WTC11 (cell line): ENCODE results near the gene PDE8A. TPM values are rescaled to one million over a fixed set of nuclear protein-coding genes. Genes with fewer than 3 reads are reported as not detected.

Source experiments
- ATAC-seq: fragments of 200-7000 bp; cut with Tn5 transposase; 2 replicates; pipeline ENCODE4 v1.10.0; 2021; ENCODE audit warnings: mild to moderate bottlenecking, moderate library complexity
- CTCF ChIA-PET: fragments of 300-600 bp; sonication (Branson Sonifier 250); formaldehyde crosslinking; loops from one replicate; lab custom pipeline; 2021; ENCODE audit warnings: antibody characterized with exemption; lab: Charles Lee
- POLR2A ChIA-PET: fragments of 350-600 bp; sonication (Branson Sonifier 250); formaldehyde crosslinking; loops from one replicate; lab custom pipeline; 2021; ENCODE audit warnings: antibody characterized with exemption; lab: Charles Lee
- DNase-seq: peaks from one replicate; pipeline ENCODE4 v3.0.0; 2021; ENCODE audit warnings: low spot score
- H3K27ac Mint-ChIP-seq: 2 replicates; pipeline ENCODE4 v1.8.0; 2021; ENCODE audit warnings: mixed read lengths
- H3K27me3 Mint-ChIP-seq: 2 replicates; pipeline ENCODE4 v1.8.0; 2021; ENCODE audit warnings: low read depth, mild to moderate bottlenecking, moderate library complexity, mixed read lengths
- H3K36me3 Mint-ChIP-seq: 2 replicates; pipeline ENCODE4 v1.8.0; 2021; ENCODE audit warnings: mixed read lengths
- H3K4me1 Mint-ChIP-seq: 2 replicates; pipeline ENCODE4 v1.8.0; 2022; ENCODE audit warnings: mixed read lengths
- H3K4me3 Mint-ChIP-seq: 2 replicates; pipeline ENCODE4 v1.8.0; 2021; ENCODE audit warnings: mild to moderate bottlenecking, moderate library complexity, mixed read lengths
- H3K9me3 Mint-ChIP-seq: 2 replicates; pipeline ENCODE4 v1.8.0; 2021; ENCODE audit warnings: mixed read lengths
- CBFB ChIP-seq: sonication (generic); formaldehyde crosslinking; IDR thresholded peaks from 2 replicates; pipeline ENCODE4 v1.8.1; 2022; ENCODE audit warnings: mild to moderate bottlenecking, low read depth, missing genetic modification reagents
- CREB1 ChIP-seq: sonication (generic); formaldehyde crosslinking; IDR thresholded peaks from 2 replicates; pipeline ENCODE4 v1.8.0; 2023; ENCODE audit warnings: mild to moderate bottlenecking, missing genetic modification reagents
- ESRRA ChIP-seq: sonication (generic); formaldehyde crosslinking; IDR thresholded peaks from 2 replicates; pipeline ENCODE4 v1.8.1; 2022; ENCODE audit warnings: mild to moderate bottlenecking, missing genetic modification reagents, borderline replicate concordance
- NR2C2 ChIP-seq: sonication (generic); formaldehyde crosslinking; IDR thresholded peaks from 2 replicates; pipeline ENCODE4 v1.8.0; 2022; ENCODE audit warnings: mild to moderate bottlenecking, missing genetic modification reagents
- NR3C1 ChIP-seq: sonication (generic); formaldehyde crosslinking; conservative IDR thresholded peaks from 2 replicates; pipeline ENCODE4 v1.8.1; 2023; ENCODE audit warnings: low read depth, mild to moderate bottlenecking, missing genetic modification reagents
- RELA ChIP-seq: sonication (generic); formaldehyde crosslinking; IDR thresholded peaks from 2 replicates; pipeline ENCODE4 v1.8.1; 2022; ENCODE audit warnings: missing genetic modification reagents, mild to moderate bottlenecking, borderline replicate concordance
- TCF7 ChIP-seq: sonication (generic); formaldehyde crosslinking; IDR thresholded peaks from 2 replicates; pipeline ENCODE4 v1.8.0; 2022; ENCODE audit warnings: mild to moderate bottlenecking, low read depth, missing genetic modification reagents, moderate library complexity
- TEAD4 ChIP-seq: sonication (generic); formaldehyde crosslinking; IDR thresholded peaks from 2 replicates; pipeline ENCODE4 v1.8.0; 2022; ENCODE audit warnings: mild to moderate bottlenecking, missing genetic modification reagents
- TP53 ChIP-seq: sonication (generic); formaldehyde crosslinking; IDR thresholded peaks from 2 replicates; pipeline ENCODE4 v1.8.1; 2023; ENCODE audit warnings: mild to moderate bottlenecking, missing genetic modification reagents
- ZBTB21 ChIP-seq: sonication (generic); formaldehyde crosslinking; IDR thresholded peaks from 2 replicates; pipeline ENCODE4 v1.8.1; 2023; ENCODE audit warnings: mild to moderate bottlenecking, missing genetic modification reagents, borderline replicate concordance
- ZNF138 ChIP-seq: sonication (generic); formaldehyde crosslinking; conservative IDR thresholded peaks from 2 replicates; pipeline ENCODE4 v1.8.1; 2022; ENCODE audit warnings: mild to moderate bottlenecking, moderate library complexity, missing genetic modification reagents
- ZNF232 ChIP-seq: sonication (generic); formaldehyde crosslinking; IDR thresholded peaks from 2 replicates; pipeline ENCODE4 v1.8.0; 2022; ENCODE audit warnings: mild to moderate bottlenecking, missing genetic modification reagents
- ZNF263 ChIP-seq: sonication (generic); formaldehyde crosslinking; IDR thresholded peaks from 2 replicates; pipeline ENCODE4 v1.8.1; 2022; ENCODE audit warnings: low read depth, mild to moderate bottlenecking, moderate library complexity, missing genetic modification reagents
- ZNF416 ChIP-seq: fragments of 250-450 bp; sonication (Bioruptor Pico); IDR thresholded peaks from 2 replicates; pipeline ENCODE4 v1.9.0; 2021; ENCODE audit warnings: mild to moderate bottlenecking, inconsistent platforms
- ZNF671 ChIP-seq: fragments of 250-450 bp; sonication (Bioruptor Pico); IDR thresholded peaks from 2 replicates; pipeline ENCODE4 v1.8.0; 2021; ENCODE audit warnings: mild to moderate bottlenecking
- total RNA-seq: library from RNA; stranded (reverse); gene quantifications from 3 replicates; pipeline ENCODE4 v1.2.3, GENCODE V29; 2021
- TF ChIP-seq, protein P1 (sequence below): sonication (generic); formaldehyde crosslinking; IDR thresholded peaks from 2 replicates; pipeline ENCODE4 v1.8.0; 2022; ENCODE audit warnings: mild to moderate bottlenecking, missing genetic modification reagents
- TF ChIP-seq, protein P2 (sequence below): sonication (generic); formaldehyde crosslinking; IDR thresholded peaks from 2 replicates; pipeline ENCODE4 v1.8.1; 2023; ENCODE audit warnings: mild to moderate bottlenecking, moderate library complexity, missing genetic modification reagents
- TF ChIP-seq, protein P3 (sequence below): sonication (generic); formaldehyde crosslinking; IDR thresholded peaks from 2 replicates; pipeline ENCODE4 v1.8.1; 2022; ENCODE audit warnings: missing genetic modification reagents, borderline replicate concordance
- TF ChIP-seq, protein P4 (sequence below): sonication (generic); formaldehyde crosslinking; IDR thresholded peaks from 2 replicates; pipeline ENCODE4 v1.8.1; 2023; ENCODE audit warnings: mild to moderate bottlenecking, missing genetic modification reagents, moderate library complexity
- TF ChIP-seq, protein P5 (sequence below): sonication (generic); formaldehyde crosslinking; IDR thresholded peaks from 2 replicates; pipeline ENCODE4 v1.8.1; 2023; ENCODE audit warnings: mild to moderate bottlenecking, missing genetic modification reagents, moderate library complexity
- TF ChIP-seq, protein P6 (sequence below): sonication (generic); formaldehyde crosslinking; IDR thresholded peaks from 2 replicates; pipeline ENCODE4 v1.8.1; 2022; ENCODE audit warnings: low read depth, missing genetic modification reagents, borderline replicate concordance
- TF ChIP-seq, protein P7 (sequence below): fragments of 250-450 bp; sonication (Bioruptor Pico); IDR thresholded peaks from 2 replicates; pipeline ENCODE4 v1.9.0; 2021; ENCODE audit warnings: mild to moderate bottlenecking
- TF ChIP-seq, protein P8 (sequence below): sonication (generic); formaldehyde crosslinking; IDR thresholded peaks from 2 replicates; pipeline ENCODE4 v1.8.1; 2023; ENCODE audit warnings: mild to moderate bottlenecking, missing genetic modification reagents

PDE8A gene
- total RNA-seq, 1 experiment from 2014 or later: 13.9 TPM

DNA sequence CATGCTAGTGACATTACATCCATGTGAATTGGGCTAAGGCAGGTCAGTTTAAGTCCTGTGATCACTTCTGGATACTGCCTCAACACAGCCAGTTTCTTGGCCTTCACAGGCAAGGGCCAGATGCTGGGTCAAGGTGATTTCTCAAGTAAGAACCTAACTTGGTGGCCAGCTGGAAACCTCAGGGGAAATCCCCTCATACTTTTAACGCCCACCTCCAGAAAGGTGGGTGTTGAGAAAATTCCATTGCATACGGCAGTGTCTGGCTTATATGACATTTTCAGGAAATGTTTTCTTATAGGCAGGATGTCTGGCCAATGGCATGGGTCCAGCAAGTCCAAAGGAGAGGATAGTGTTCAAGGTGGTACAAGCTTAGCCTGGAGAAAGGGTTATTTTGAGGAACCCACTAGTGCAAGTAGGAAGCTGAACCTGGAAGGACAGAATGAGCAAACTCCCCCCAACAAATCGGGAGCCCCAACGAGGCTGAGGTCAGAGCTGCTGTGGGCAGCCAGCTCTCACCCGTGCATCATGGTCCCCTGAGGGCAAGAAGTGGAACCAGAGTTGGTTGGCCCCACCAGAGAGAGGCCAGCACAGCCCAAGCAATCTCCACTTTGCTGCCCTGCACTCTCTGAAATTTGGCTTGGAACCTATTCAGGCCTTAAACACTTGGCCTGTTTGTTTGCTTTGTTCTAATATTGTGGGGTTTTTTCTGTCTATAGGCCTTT is 135.4 kb downstream of the PDE8A start:
- POLR2A ChIA-PET: no interaction called here
- TF ChIP-seq, protein P1, sequence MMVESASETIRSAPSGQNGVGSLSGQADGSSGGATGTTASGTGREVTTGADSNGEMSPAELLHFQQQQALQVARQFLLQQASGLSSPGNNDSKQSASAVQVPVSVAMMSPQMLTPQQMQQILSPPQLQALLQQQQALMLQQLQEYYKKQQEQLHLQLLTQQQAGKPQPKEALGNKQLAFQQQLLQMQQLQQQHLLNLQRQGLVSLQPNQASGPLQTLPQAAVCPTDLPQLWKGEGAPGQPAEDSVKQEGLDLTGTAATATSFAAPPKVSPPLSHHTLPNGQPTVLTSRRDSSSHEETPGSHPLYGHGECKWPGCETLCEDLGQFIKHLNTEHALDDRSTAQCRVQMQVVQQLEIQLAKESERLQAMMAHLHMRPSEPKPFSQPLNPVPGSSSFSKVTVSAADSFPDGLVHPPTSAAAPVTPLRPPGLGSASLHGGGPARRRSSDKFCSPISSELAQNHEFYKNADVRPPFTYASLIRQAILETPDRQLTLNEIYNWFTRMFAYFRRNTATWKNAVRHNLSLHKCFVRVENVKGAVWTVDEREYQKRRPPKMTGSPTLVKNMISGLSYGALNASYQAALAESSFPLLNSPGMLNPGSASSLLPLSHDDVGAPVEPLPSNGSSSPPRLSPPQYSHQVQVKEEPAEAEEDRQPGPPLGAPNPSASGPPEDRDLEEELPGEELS (CRISPR knock-in tag): no peak
- TF ChIP-seq, protein P2, sequence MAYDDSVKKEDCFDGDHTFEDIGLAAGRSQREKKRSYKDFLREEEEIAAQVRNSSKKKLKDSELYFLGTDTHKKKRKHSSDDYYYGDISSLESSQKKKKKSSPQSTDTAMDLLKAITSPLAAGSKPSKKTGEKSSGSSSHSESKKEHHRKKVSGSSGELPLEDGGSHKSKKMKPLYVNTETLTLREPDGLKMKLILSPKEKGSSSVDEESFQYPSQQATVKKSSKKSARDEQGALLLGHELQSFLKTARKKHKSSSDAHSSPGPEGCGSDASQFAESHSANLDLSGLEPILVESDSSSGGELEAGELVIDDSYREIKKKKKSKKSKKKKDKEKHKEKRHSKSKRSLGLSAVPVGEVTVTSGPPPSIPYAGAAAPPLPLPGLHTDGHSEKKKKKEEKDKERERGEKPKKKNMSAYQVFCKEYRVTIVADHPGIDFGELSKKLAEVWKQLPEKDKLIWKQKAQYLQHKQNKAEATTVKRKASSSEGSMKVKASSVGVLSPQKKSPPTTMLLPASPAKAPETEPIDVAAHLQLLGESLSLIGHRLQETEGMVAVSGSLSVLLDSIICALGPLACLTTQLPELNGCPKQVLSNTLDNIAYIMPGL (CRISPR knock-in tag): no peak
- TF ChIP-seq ZNF671 (CRISPR knock-in tag) (no peak), ZNF416 (no peak), ZNF232 (CRISPR knock-in tag) (no peak), TCF7 (CRISPR knock-in tag) (no peak), NR2C2 (CRISPR knock-in tag) (no peak), RELA (CRISPR knock-in tag) (no peak), ESRRA (CRISPR knock-in tag) (no peak), ZNF138 (CRISPR knock-in tag) (no peak), ZNF263 (CRISPR knock-in tag) (no peak), CBFB (CRISPR knock-in tag) (no peak)
- TF ChIP-seq, protein P3, sequence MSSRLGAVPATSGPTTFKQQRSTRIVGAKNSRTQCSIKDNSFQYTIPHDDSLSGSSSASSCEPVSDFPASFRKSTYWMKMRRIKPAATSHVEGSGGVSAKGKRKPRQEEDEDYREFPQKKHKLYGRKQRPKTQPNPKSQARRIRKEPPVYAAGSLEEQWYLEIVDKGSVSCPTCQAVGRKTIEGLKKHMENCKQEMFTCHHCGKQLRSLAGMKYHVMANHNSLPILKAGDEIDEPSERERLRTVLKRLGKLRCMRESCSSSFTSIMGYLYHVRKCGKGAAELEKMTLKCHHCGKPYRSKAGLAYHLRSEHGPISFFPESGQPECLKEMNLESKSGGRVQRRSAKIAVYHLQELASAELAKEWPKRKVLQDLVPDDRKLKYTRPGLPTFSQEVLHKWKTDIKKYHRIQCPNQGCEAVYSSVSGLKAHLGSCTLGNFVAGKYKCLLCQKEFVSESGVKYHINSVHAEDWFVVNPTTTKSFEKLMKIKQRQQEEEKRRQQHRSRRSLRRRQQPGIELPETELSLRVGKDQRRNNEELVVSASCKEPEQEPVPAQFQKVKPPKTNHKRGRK: no peak
- TF ChIP-seq, protein P4, sequence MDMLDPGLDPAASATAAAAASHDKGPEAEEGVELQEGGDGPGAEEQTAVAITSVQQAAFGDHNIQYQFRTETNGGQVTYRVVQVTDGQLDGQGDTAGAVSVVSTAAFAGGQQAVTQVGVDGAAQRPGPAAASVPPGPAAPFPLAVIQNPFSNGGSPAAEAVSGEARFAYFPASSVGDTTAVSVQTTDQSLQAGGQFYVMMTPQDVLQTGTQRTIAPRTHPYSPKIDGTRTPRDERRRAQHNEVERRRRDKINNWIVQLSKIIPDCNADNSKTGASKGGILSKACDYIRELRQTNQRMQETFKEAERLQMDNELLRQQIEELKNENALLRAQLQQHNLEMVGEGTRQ (CRISPR knock-in tag): no peak
- TF ChIP-seq, protein P5, sequence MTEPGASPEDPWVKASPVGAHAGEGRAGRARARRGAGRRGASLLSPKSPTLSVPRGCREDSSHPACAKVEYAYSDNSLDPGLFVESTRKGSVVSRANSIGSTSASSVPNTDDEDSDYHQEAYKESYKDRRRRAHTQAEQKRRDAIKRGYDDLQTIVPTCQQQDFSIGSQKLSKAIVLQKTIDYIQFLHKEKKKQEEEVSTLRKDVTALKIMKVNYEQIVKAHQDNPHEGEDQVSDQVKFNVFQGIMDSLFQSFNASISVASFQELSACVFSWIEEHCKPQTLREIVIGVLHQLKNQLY: no peak
- TF ChIP-seq, protein P6, sequence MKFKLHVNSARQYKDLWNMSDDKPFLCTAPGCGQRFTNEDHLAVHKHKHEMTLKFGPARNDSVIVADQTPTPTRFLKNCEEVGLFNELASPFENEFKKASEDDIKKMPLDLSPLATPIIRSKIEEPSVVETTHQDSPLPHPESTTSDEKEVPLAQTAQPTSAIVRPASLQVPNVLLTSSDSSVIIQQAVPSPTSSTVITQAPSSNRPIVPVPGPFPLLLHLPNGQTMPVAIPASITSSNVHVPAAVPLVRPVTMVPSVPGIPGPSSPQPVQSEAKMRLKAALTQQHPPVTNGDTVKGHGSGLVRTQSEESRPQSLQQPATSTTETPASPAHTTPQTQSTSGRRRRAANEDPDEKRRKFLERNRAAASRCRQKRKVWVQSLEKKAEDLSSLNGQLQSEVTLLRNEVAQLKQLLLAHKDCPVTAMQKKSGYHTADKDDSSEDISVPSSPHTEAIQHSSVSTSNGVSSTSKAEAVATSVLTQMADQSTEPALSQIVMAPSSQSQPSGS: no peak
- Mint-ChIP-seq H3K4me1 (no peaks in the 10 kb centered on the region), H3K27me3 (no peaks in the 10 kb centered on the region), H3K27ac (no peak overlapping the region), H3K4me3 (no peak overlapping the region), H3K9me3 (no peaks in the 10 kb centered on the region), H3K36me3 (peaks cover 10% of the 10 kb centered on the region)
- no peak for ATAC-seq
- CTCF ChIA-PET: no interaction called here
- DNase-seq: no peak

DNA sequence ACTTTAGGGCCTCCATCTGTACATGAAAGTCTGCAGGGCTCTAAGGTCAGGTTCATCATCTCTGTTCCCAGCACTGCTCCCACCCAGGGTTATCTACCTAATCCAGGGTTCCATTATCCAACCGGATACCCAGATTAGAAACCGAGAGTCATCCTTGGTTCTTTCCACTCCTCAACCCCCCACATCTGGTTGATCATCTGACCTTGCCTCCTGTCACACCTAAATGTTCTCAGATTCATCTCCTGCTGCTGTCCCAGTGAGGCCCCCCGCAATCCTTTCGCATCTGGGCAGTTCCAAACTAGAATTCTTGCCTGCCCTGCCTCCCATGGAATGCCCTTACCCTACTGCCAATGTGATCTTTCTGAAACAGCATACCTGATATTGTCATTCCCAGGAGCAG is 136.5 kb downstream of the PDE8A start:
- Mint-ChIP-seq H3K27me3 (no peaks in the 10 kb centered on the region), H3K4me3 (no peak overlapping the region), H3K27ac (no peak overlapping the region), H3K9me3 (no peaks in the 10 kb centered on the region), H3K4me1 (no peaks in the 10 kb centered on the region), H3K36me3 (peaks cover 13% of the 10 kb centered on the region)
- ATAC-seq (no peak), DNase-seq (no peak)
- ChIA-PET CTCF (no interaction called here), POLR2A (no interaction called here)
- TF ChIP-seq CREB1 (no peak), NR3C1 (CRISPR knock-in tag) (no peak), NR2C2 (CRISPR knock-in tag) (no peak), TEAD4 (no peak), ZBTB21 (CRISPR knock-in tag) (no peak), TP53 (CRISPR knock-in tag) (no peak)
- TF ChIP-seq, protein P7, sequence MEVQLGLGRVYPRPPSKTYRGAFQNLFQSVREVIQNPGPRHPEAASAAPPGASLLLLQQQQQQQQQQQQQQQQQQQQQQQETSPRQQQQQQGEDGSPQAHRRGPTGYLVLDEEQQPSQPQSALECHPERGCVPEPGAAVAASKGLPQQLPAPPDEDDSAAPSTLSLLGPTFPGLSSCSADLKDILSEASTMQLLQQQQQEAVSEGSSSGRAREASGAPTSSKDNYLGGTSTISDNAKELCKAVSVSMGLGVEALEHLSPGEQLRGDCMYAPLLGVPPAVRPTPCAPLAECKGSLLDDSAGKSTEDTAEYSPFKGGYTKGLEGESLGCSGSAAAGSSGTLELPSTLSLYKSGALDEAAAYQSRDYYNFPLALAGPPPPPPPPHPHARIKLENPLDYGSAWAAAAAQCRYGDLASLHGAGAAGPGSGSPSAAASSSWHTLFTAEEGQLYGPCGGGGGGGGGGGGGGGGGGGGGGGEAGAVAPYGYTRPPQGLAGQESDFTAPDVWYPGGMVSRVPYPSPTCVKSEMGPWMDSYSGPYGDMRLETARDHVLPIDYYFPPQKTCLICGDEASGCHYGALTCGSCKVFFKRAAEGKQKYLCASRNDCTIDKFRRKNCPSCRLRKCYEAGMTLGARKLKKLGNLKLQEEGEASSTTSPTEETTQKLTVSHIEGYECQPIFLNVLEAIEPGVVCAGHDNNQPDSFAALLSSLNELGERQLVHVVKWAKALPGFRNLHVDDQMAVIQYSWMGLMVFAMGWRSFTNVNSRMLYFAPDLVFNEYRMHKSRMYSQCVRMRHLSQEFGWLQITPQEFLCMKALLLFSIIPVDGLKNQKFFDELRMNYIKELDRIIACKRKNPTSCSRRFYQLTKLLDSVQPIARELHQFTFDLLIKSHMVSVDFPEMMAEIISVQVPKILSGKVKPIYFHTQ: no peak
- TF ChIP-seq, protein P8, sequence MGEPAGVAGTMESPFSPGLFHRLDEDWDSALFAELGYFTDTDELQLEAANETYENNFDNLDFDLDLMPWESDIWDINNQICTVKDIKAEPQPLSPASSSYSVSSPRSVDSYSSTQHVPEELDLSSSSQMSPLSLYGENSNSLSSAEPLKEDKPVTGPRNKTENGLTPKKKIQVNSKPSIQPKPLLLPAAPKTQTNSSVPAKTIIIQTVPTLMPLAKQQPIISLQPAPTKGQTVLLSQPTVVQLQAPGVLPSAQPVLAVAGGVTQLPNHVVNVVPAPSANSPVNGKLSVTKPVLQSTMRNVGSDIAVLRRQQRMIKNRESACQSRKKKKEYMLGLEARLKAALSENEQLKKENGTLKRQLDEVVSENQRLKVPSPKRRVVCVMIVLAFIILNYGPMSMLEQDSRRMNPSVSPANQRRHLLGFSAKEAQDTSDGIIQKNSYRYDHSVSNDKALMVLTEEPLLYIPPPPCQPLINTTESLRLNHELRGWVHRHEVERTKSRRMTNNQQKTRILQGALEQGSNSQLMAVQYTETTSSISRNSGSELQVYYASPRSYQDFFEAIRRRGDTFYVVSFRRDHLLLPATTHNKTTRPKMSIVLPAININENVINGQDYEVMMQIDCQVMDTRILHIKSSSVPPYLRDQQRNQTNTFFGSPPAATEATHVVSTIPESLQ: no peak
